ENCODE data around the gene CUEDC1. TPM values are rescaled to one million over a fixed set of nuclear protein-coding genes. Genes with fewer than 3 reads are reported as not detected.

CUEDC1 gene
- total and polyA plus RNA-seq, 2 donors (not counting 1 experiment from before 2014, with no cell fraction given): 0.57 TPM; not detected in 1

DNA sequence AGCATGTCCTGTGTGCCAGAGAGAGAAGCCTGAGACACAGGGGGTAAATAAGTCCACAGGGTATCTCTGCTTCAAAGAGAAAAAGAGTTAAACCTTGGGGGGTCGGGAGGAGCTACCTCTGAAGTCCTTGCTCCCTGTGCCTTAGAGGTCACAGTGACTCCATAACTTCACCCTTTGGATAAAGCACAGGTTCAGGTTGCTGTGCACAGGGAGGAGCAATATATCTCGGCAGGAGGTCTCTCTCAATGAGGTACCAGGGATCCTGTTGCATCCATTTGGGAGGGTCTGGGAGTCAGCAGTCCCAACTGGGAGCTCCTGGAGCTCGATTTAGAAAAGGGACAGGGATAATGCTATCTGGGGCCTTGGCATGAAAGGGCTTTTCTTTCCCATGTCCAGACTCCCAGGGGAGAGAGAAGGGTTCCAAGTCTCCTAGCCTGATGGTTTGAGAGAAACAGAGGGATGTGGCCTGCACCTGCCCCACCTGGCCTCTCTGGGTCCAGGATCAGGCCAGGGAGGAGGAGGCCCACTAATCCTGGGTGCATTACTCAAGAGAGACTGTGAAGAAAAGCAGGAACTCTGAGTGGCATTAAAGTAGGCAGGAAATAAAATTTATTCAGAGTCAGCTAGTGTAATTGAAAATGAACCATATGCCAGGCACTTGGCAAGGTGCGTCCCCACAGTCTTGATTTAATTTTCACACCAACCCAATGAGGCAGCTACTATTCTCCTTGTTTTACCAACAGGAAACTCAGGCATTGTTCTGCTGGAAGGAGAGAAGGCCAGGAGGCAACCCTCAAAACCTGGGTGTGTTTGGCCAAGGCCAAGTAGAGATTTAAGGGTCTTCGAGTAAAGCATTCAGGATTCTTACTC is 40.7 kb downstream of the CUEDC1 start:
- ATAC-seq (ENCODE audit: low read depth): no peak

More for the DNA sequence above, 40.7 kb downstream of the CUEDC1 start:
- Mint-ChIP-seq H3K4me3 (no peak overlapping the region), H3K27ac (no peak overlapping the region), H3K4me1 (no peaks in the 10 kb centered on the region), H3K27me3 (peaks cover 35% of the 10 kb centered on the region), H3K9me3 (ENCODE audit: insufficient read depth) (no peaks in the 10 kb centered on the region)
- H4K20me1 ChIP-seq (ENCODE audit: control insufficient read depth, insufficient read depth, low read length, poor library complexity, severe bottlenecking): no peaks in the 10 kb centered on the region
- CTCF ChIA-PET: interaction anchor here (1.0 to 2.2 kb wide), 7 partner anchors 23 to 85 kb away, joined by 3 to 16 read pairs (median 4); partner anchors contain the start of gene CUEDC1
- intact Hi-C loops (cut with micrococcal nuclease): no loop called here
- POLR2A ChIA-PET: no interaction called here
- H3K9me3 ChIP-seq (ENCODE audit: control extremely low read depth in 1 of 3, control insufficient read depth in 2 of 3, insufficient read depth in 1 of 3, low read length in 2 of 3): no peaks in the 10 kb centered on the region
- no peak for TF ChIP-seq EZH2 (IDR thresholded peaks at IDR 0.05; ENCODE audit: borderline replicate concordance, insufficient read depth, low read depth, low read length, poor library complexity, severe bottlenecking)
- TF ChIP-seq, protein P1, sequence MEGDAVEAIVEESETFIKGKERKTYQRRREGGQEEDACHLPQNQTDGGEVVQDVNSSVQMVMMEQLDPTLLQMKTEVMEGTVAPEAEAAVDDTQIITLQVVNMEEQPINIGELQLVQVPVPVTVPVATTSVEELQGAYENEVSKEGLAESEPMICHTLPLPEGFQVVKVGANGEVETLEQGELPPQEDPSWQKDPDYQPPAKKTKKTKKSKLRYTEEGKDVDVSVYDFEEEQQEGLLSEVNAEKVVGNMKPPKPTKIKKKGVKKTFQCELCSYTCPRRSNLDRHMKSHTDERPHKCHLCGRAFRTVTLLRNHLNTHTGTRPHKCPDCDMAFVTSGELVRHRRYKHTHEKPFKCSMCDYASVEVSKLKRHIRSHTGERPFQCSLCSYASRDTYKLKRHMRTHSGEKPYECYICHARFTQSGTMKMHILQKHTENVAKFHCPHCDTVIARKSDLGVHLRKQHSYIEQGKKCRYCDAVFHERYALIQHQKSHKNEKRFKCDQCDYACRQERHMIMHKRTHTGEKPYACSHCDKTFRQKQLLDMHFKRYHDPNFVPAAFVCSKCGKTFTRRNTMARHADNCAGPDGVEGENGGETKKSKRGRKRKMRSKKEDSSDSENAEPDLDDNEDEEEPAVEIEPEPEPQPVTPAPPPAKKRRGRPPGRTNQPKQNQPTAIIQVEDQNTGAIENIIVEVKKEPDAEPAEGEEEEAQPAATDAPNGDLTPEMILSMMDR (IDR thresholded peaks at IDR 0.05): no peak
- no peaks in the 10 kb centered on the region for H3K36me3 ChIP-seq (replicated peaks in 1 of 2; ENCODE audit: control extremely low read depth in 1 of 2, control insufficient read depth in 1 of 2, extremely low read depth in 1 of 2, insufficient read depth in 2 of 2, low read length in 1 of 2)
- H3K27ac ChIP-seq (ENCODE audit: low read length in 2 of 2): no peak overlapping the region
- no peak overlapping the region for H3K9ac ChIP-seq (ENCODE audit: low read length)
- H2AFZ ChIP-seq (ENCODE audit: insufficient read depth, low read depth, low read length, poor library complexity, severe bottlenecking): no peak overlapping the region
- 79% methylated on average over 3 of the region's 5 CpGs for WGBS (ENCODE audit: insufficient coverage)
- no peak for DNase-seq
- H3K79me2 ChIP-seq (ENCODE audit: control insufficient read depth, insufficient read depth, low read length): no peaks in the 10 kb centered on the region
- H3K4me3 ChIP-seq (ENCODE audit: control extremely low read depth in 1 of 5, extremely low read depth in 1 of 5, insufficient read depth in 1 of 5, low read depth in 2 of 5, low read length in 4 of 5): no peak overlapping the region
- H3K27me3 ChIP-seq (replicated peaks in 1 of 4; ENCODE audit: control extremely low read depth in 1 of 4, control insufficient read depth in 3 of 4, insufficient read depth in 4 of 4, low read length in 3 of 4): peaks cover 0 to 17% (median 4%) of the 10 kb centered on the region in 4 experiments
- H3K4me1 ChIP-seq (ENCODE audit: control insufficient read depth in 2 of 2, insufficient read depth in 2 of 2, low read length in 2 of 2): no peaks in the 10 kb centered on the region
- H3K4me2 ChIP-seq (replicated peaks; ENCODE audit: low read depth, low read length, poor library complexity, severe bottlenecking): no peak overlapping the region

Data from B cell (primary cell).